Heart left ventricle (tissue), 16 donors: ENCODE data around the gene SNCG. TPM values are rescaled to one million over a fixed set of nuclear protein-coding genes. Genes with fewer than 3 reads are reported as not detected.
A peak's percentile ranks its signal among the peaks of the same experiment; 100 is the strongest.

ENCODE experiments used
- ATAC-seq, 4 donors: fragments of 200-7000 bp; cut with Tn5 transposase; one replicate each; pipeline ENCODE4 v1.9.1; 2020 to 2022; ENCODE audit warnings: moderate library complexity in 4 of 4, mild to moderate bottlenecking in 3 of 4, moderate number of reproducible peaks in 1 of 4
- DNase-seq, 5 donors: peaks; one replicate each; pipeline ENCODE4 v3.0.0-alpha.2; 2020
- H3K27ac ChIP-seq, 12 donors: fragments of 200-600 bp; sonication (generic) in 4 of 12; one replicate each; pipeline versions ENCODE4 v1.5.0 to v1.8.0; 2016 to 2022; ENCODE audit warnings: mild to moderate bottlenecking in 2 of 12
- H3K27me3 ChIP-seq, 9 donors: fragments of 200-600 bp; sonication (generic) in 2 of 9; one replicate each; pipeline versions ENCODE4 v1.5.1 to v1.8.0; 2016 to 2022; ENCODE audit warnings: mild to moderate bottlenecking in 3 of 9
- H3K36me3 ChIP-seq, 9 donors: fragments of 200-600 bp; sonication (generic) in 2 of 9; one replicate each; pipeline versions ENCODE4 v1.5.0 to v1.8.0; 2018 to 2022; ENCODE audit warnings: mild to moderate bottlenecking in 2 of 9
- H3K4me1 ChIP-seq, 12 donors: fragments of 200-600 bp; sonication (generic) in 4 of 12; one replicate each; pipeline versions ENCODE4 v1.5.0 to v1.8.0; 2016 to 2022; ENCODE audit warnings: mild to moderate bottlenecking in 3 of 12
- H3K4me3 ChIP-seq, 12 donors: fragments of 200-600 bp; sonication (generic) in 4 of 12; one replicate each; pipeline versions ENCODE4 v1.5.0 to v1.8.0; 2017 to 2022; ENCODE audit warnings: mild to moderate bottlenecking in 9 of 12, moderate library complexity in 4 of 12
- H3K9me3 ChIP-seq, 12 donors: fragments of 200-600 bp; sonication (generic) in 4 of 12; one replicate each; pipeline versions ENCODE4 v1.5.0 to v1.8.0; 2016 to 2022; ENCODE audit warnings: mild to moderate bottlenecking in 1 of 12
- CTCF ChIP-seq, 12 donors: fragments of 200-600 bp; sonication (generic) in 4 of 12; IDR thresholded peaks; one replicate each; pipeline versions ENCODE4 v1.5.0 to v1.8.0; 2018 to 2022; ENCODE audit warnings: antibody characterized with exemption in 12 of 12, mild to moderate bottlenecking in 5 of 12
- POLR2A ChIP-seq, 2 donors: fragments of 450-650 bp; IDR thresholded peaks; one replicate each; pipeline ENCODE4 v1.6.1; 2017; ENCODE audit warnings: antibody characterized with exemption in 2 of 2, mild to moderate bottlenecking in 2 of 2, moderate library complexity in 2 of 2
- WGBS, 4 donors: extraction: QIAGEN DNeasy Blood & Tissue Kit in 2 of 4; methylation state at CpG; one replicate each; pipeline versions ENCODE4 v1.1.5 to v1.1.7; 2013 to 2018; 5-methylcytosine and 5-hydroxymethylcytosine counted together
- intact Hi-C, 10 donors: fragments of 100-400 bp; cut with DNase I; formaldehyde crosslinking; loops; one replicate each; pipeline versions ENCODE4 v1.11.1 to v1.14.2; 2022
- polyA plus RNA-seq, 2 donors: library from polyadenylated mRNA; stranded (reverse); fragments of 200-250 nt; gene quantifications; one replicate each; pipeline ENCODE4 v1.2.3, GENCODE V29; 2013
- total RNA-seq, 9 donors: library from RNA; depleted of rRNA in 2 of 9; stranded (reverse); fragments of >200 nt in 2 of 9; fragmentation: NEBNext Ultra II Directional in 3 of 9; extraction: Animal tissue kit (Norgen Biotek cat#: 25700) in 3 of 9; gene quantifications; one replicate each; pipeline versions ENCODE4 v1.1.0 to v1.2.4, GENCODE V29; 2016 to 2023
- donor health status: ischemic (EF 13 %, LVEDD 7.1; RV severe dilation, severe dysfunction).
- donor health status: healthy with polysubstance abuse.
- donor health status: DM: no; HTN: yes; CAD: no.
- donor health status: DM: no; HTN: no; CAD: no.
- donor health status: ischemic (EF 25% LVEDD 6.9; RV normal size, moderate dysfunction).
- donor health status: ischemic (EF 25% LVEDD 5.7; RV mildly dilated, moderate dysfunction).
- donor health status: healthy.
- donor health status: DM: yes; HTN: yes; CAD: no.
- donor health status: ischemic (EF 35%, LVEDD 5.7; RV mildly dilated, moderate dysfunction).
- donor health status: nonischemic (EF 11% LVEDD 7.7; RV severe dilation, severe dysfunction).
- donor health status: DM: yes; HTN: yes; CAD: no.
- donor health status: PGD.
- donor health status: ischemic (EF 29% LVEDD 5.4; RV normal size, mild dysfunction).
- donor health status: nonischemic (EF 23%, LVEDD 6.1; RV moderate dilation, normal function).

SNCG gene
- total and polyA plus RNA-seq, 11 donors = 8.2 to 44.7 (median 18.5) TPM

DNA sequence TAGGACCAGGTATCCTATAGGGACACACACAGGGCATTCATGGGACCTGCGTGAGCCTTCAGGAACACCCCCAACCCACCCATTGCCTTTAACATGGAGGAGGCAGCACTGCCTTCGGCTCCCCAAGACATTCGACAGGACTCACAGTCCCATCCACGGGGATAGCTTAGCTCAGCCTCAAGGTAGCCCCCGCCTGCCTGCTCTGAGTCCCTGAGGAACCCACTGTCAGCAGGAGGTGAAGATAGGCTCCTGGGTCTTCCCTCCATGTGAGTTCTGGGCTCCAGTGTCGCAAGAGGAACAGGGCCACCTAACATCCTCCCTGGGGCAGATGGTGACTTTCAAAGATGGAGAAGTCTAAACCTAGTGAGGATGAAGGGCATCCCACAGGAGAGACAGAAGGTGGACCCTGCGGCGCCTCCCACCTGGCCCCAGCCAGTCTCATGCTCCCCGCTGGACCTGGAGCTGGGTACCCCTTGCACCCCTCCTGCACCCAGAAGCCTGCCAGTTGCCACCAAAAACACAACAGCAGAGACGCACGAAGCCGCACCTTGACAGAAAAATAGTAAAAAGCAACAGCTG is 5.0 kb downstream of the SNCG start:
- no peak overlapping the region for H3K4me3 ChIP-seq
- TF ChIP-seq CTCF (IDR thresholded peaks at IDR 0.05) (no peak), POLR2A (IDR thresholded peaks at IDR 0.05) (no peak)
- ATAC-seq (no peak), DNase-seq (peak in 2 of 5 donors; percentile 15 to 24)
- no peaks in the 10 kb centered on the region for H3K9me3 ChIP-seq
- H3K27me3 ChIP-seq = peaks cover 0 to 4% (median 0%) of the 10 kb centered on the region in 9 donors
- H3K27ac ChIP-seq = no peak overlapping the region
- no peaks in the 10 kb centered on the region for H3K36me3 ChIP-seq
- intact Hi-C loops = no loop called here
- WGBS, 4 donors = 90 to 97% (median 94%) methylated on average over 9 to 12 of the region's 12 CpGs
- peaks cover 9 to 60% (median 47%) of the 10 kb centered on the region in 12 donors for H3K4me1 ChIP-seq

DNA sequence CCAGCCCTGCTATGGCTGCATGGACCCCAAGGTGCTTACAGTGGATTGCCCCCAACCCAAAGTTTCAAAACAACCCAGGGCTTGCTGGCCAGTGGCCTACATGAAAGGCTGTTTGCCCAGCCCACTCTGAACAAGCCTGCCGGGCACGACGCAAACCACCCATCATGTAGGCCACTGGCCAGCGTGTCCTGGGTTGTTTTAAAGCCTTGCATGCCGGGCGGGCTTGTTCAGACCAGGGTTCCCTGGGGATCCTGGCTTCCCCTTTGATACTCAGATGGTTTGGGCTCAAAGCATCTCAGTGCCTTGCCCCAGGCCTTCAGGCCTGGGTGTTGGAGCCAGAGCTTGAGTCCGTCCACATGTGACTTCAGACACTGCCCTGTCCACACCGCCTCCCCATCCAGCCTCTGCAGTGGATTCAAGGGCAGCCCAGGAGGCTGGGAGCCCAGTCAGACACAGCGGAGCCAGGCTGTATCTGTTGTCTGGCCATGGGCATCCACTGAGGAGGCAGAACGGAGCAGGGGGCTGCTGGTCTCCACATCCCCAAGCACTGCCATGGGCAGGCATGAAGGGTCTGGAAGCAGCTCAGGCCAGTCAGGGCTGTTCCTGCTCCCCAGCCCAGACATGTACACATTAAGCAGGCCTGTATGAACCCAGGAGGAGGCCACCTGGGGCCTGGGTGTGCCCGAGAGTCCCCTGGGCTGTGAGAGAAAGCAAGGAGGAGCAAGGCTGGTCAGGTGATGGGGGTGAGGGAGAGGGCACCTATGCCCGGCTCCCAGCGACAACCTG is 5.9 kb downstream of the SNCG start:
- H3K4me3 ChIP-seq = no peak overlapping the region
- peaks cover 0 to 7% (median 0%) of the 10 kb centered on the region in 9 donors for H3K27me3 ChIP-seq
- intact Hi-C loops = no loop called here
- 87 to 94% (median 88%) methylated on average over 7 to 13 of the region's 13 CpGs for WGBS, 4 donors
- DNase-seq (peak in 2 of 5 donors; percentile 26 to 37), ATAC-seq (no peak)
- peaks cover 5 to 60% (median 43%) of the 10 kb centered on the region in 12 donors for H3K4me1 ChIP-seq
- H3K9me3 ChIP-seq = no peaks in the 10 kb centered on the region
- H3K36me3 ChIP-seq = no peaks in the 10 kb centered on the region
- TF ChIP-seq CTCF (IDR thresholded peaks at IDR 0.05) (no peak), POLR2A (IDR thresholded peaks at IDR 0.05) (no peak)
- no peak overlapping the region for H3K27ac ChIP-seq

DNA sequence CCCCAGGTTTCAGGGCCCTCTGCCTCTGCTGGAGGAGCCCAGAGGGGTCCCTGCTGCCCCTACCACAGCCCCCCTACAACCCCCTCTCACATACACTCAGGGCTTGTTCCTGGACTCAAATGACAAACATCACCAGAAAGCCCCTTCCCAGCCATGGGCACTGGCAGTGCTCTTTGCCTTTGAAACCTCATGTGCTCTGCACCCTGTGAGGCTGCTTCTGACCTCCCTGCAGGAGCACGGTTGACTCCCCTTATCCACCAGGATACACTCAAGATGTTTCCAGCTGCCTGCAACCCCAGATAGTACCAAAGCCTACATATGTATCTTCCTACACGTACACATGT is 6.4 kb downstream of the SNCG start:
- H3K4me1 ChIP-seq = peaks cover 3 to 60% (median 40%) of the 10 kb centered on the region in 12 donors
- DNase-seq (peak in 2 of 5 donors; percentile 13 to 21), ATAC-seq (no peak)
- no peaks in the 10 kb centered on the region for H3K36me3 ChIP-seq
- WGBS, 4 donors = 86 to 93% (median 90%) methylated on average over 2 of the region's 2 CpGs
- H3K4me3 ChIP-seq = no peak overlapping the region
- H3K9me3 ChIP-seq = no peaks in the 10 kb centered on the region
- no peak overlapping the region for H3K27ac ChIP-seq
- TF ChIP-seq CTCF (IDR thresholded peaks at IDR 0.05) (no peak), POLR2A (IDR thresholded peaks at IDR 0.05) (no peak)
- intact Hi-C loops = no loop called here
- peaks cover 0 to 11% (median 0%) of the 10 kb centered on the region in 9 donors for H3K27me3 ChIP-seq

DNA sequence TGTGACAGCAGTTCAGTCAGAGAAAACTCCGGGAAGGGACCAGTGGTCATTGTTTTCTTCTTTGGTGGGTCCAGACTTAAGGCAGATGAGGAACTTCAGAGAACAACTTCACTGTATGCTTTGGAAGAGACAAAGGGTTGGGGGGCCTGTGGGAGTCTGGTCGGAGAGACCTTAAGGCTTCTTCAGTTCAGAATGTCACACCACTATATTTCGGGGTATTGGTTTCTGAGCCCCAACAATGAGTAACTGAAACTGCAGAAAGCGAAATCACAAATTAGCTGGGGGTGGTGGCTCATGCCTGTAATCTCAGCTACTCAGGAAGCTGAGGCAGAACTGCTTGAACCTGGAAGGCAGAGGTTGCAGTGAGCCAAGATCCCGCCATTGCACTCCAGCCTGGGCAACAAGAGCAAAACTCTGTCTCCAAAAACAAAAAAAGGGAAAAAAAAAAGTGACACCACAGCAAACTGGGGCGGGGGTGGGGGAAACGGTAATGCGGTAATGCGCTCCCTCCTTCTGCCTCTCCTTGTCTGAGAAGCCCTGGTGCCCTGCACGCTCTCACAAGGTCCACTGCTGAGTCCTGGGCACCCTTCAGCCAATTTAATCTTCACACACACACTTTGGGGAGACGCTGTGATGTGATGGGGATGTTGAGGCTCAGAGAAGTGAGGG is 7.7 kb downstream of the SNCG start:
- Histone ChIP-seq H3K27me3 (peaks cover 0 to 11% (median 0%) of the 10 kb centered on the region in 9 donors), H3K36me3 (no peaks in the 10 kb centered on the region), H3K4me1 (peaks cover 2 to 62% (median 39%) of the 10 kb centered on the region in 12 donors), H3K27ac (peak overlapping the region in 8 of 12 donors; percentile 12 to 63 (median 42)), H3K9me3 (no peaks in the 10 kb centered on the region), H3K4me3 (peak overlapping the region in 7 of 12 donors; percentile 1 to 37 (median 17))
- no peak for TF ChIP-seq POLR2A (IDR thresholded peaks at IDR 0.05)
- no peak for TF ChIP-seq CTCF (IDR thresholded peaks at IDR 0.05)
- intact Hi-C loops = loop anchor here in 2 of 10 donors (1.0 to 2.0 kb wide), 2 partner anchors 21 to 27 kb away; no protein-coding TSS in a partner anchor
- 58 to 67% (median 63%) methylated on average over 11 of the region's 11 CpGs for WGBS, 4 donors
- ATAC-seq (no peak), DNase-seq (no peak)
